NT2/D1 (cell line): ENCODE data around the gene ADAMTS2.

Source experiments
- YY1 ChIP-seq: IDR thresholded peaks from 2 replicates; pipeline ENCODE4 v1.6.1; 2011; ENCODE audit not compliant: insufficient read length, insufficient read depth
- ZNF274 ChIP-seq: IDR thresholded peaks from 2 replicates; pipeline ENCODE4 v1.6.1; 2011; ENCODE audit warnings: mild to moderate bottlenecking, low read depth, low read length

DNA sequence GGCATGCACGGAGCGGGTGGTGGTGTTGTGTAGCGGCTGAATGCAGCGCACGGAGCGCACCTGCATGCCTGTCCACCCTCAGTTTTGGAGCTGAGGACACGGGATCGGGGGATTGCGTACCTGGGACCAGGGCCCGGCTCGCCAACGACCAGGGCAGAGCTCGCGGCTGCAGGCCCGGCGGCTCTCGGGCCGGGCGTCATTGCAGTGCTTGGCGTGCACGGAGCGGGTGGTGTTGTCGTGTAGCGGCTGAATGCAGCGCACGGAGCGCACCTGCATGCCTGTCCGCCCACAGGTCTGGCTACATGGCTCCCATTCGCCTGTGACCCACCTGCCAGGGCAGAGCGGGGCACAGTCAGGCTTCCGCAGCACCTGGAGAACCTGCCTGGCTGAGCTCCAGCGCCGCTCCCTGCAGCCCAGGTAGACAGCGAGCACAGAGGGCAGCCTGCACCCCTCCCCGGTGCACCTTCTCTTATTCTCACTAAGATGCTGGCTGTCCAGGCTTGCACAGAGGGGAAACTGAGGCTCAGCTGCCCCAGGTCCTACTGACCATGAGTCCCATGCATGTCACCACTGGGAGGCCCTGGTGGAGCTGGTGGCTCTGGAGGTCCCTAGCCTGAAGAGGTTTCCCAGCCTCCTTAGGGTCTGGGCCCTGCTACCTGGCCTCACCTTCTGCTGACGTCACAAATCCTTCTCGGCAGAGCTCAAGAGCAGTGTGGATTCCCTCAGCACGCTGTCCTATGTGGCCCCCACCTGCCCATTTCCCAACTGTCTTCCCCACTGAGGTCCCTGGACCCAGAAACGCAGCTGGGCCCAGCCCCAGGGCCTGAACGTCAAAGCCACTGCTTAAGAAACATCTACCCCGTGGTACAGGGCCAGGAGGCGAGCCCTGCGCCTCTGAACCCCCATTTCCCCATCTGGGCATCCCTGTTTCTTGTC, 220.1 kb downstream of the ADAMTS2 start:
- TF ChIP-seq YY1 (no peak), ZNF274 (no peak)
